ENCODE data around the gene ZNF3.

- no peak for TF ChIP-seq CTCF (IDR thresholded peaks at IDR 0.05; ENCODE audit: insufficient read depth, low read length)
- TF ChIP-seq REST (IDR thresholded peaks at IDR 0.05; ENCODE audit: insufficient replicate concordance, low read depth) = no peak
- no peak for TF ChIP-seq POLR2AphosphoS5 (IDR thresholded peaks at IDR 0.05; ENCODE audit: low read depth)
- TF ChIP-seq GABPA (IDR thresholded peaks at IDR 0.05; ENCODE audit: low read depth) = no peak
Observed at GRCh38 chr7:100120733-100121036, 39.2 kb upstream of the ZNF3 start.
